NB4 (cell line): ENCODE data around the gene GTF3C6.
"Not testable (repeated sequence)": the region's sequence is repeated elsewhere in the genome, so short reads cannot be mapped to it uniquely, and the experiment has no call there.

ENCODE experiments used
- POLR2A ChIP-seq: IDR thresholded peaks from 2 replicates; pipeline ENCODE4 v1.6.1; 2011; ENCODE audit warnings: mild to moderate bottlenecking; ENCODE audit not compliant: insufficient read length; ENCODE audit errors: extremely low read depth
- TF ChIP-seq, protein P1 (sequence below): IDR thresholded peaks from one replicate; pipeline ENCODE4 v1.5.1; 2012; ENCODE audit warnings: low read depth, low read length

DNA sequence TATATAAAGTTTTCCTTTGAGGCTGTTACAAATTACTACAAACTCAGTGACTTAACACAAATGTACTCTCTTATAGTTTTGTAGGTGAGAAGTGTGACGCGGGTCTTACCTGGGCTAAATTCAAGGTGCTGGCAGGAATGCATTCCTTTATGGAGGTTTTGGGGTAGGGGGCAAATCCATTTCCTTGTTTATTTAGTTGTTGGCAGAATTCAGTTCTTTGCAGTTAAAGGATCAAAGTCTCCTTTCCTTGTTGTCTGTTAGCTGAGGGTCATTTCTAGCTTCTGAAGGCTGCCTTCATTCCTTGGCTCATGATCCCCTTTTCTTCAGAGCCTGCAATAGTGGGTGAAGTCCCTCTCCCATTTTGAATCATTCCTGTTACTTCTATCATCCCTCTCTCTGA, 10.2 kb downstream of the GTF3C6 start:
- TF ChIP-seq, protein P1, sequence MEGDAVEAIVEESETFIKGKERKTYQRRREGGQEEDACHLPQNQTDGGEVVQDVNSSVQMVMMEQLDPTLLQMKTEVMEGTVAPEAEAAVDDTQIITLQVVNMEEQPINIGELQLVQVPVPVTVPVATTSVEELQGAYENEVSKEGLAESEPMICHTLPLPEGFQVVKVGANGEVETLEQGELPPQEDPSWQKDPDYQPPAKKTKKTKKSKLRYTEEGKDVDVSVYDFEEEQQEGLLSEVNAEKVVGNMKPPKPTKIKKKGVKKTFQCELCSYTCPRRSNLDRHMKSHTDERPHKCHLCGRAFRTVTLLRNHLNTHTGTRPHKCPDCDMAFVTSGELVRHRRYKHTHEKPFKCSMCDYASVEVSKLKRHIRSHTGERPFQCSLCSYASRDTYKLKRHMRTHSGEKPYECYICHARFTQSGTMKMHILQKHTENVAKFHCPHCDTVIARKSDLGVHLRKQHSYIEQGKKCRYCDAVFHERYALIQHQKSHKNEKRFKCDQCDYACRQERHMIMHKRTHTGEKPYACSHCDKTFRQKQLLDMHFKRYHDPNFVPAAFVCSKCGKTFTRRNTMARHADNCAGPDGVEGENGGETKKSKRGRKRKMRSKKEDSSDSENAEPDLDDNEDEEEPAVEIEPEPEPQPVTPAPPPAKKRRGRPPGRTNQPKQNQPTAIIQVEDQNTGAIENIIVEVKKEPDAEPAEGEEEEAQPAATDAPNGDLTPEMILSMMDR, result not testable (repeated sequence)
- TF ChIP-seq POLR2A, result not testable (repeated sequence)
